ENCODE measurements around the gene RNF146. TPM values are rescaled to one million over a fixed set of nuclear protein-coding genes. Genes with fewer than 3 reads are reported as not detected.

RNF146 gene
- total RNA-seq, 1 experiment from 2014 or later = 43.1 TPM

- ChIA-PET CTCF (no interaction called here), POLR2A (no interaction called here)
- no peak overlapping the region for H3K27ac ChIP-seq (ENCODE audit: low read length)
- H3K9me3 ChIP-seq (ENCODE audit: control insufficient read depth, insufficient read depth, low read depth, low read length) = no peaks in the 10 kb centered on the region
- in situ Hi-C loops (cut with HindIII; ENCODE audit: low pct_unique_long_range_greater_than_20kb, low sequenced_read_pairs) = no loop called here
- no peak for ATAC-seq
- TF ChIP-seq CTCF (IDR thresholded peaks at IDR 0.05) (no peak), TCF7L2 (IDR thresholded peaks at IDR 0.05; ENCODE audit: low read depth, low read length) (no peak), POLR2AphosphoS5 (IDR thresholded peaks at IDR 0.05; ENCODE audit: low read depth, low read length) (no peak), SIN3A (IDR thresholded peaks at IDR 0.05; ENCODE audit: borderline replicate concordance, insufficient read depth, low read depth, low read length) (no peak), REST (IDR thresholded peaks at IDR 0.05; ENCODE audit: insufficient read depth in 1 of 2, low read depth in 2 of 2, low read length in 1 of 2) (no peak)
- no peak overlapping the region for H3K4me3 ChIP-seq (ENCODE audit: low read depth in 2 of 2, low read length in 2 of 2)
- H3K27me3 ChIP-seq (ENCODE audit: control insufficient read depth, insufficient read depth, low read length) = no peaks in the 10 kb centered on the region
- intact Hi-C loops (cut with micrococcal nuclease; ENCODE audit: unreplicated experiment) = no loop called here
- peaks cover 55% of the 10 kb centered on the region for H3K36me3 ChIP-seq (ENCODE audit: control insufficient read depth, insufficient read depth, low read length)
- no peaks in the 10 kb centered on the region for H3K4me1 ChIP-seq (ENCODE audit: control insufficient read depth, insufficient read depth, low read length)
- no TSS peak for BruUV-seq (replicated peaks)
- no peak for DNase-seq (ENCODE audit: low read depth, low spot score)
These were observed 22.0 kb downstream of the RNF146 start for GRCh38 chr6:127288705-127289104.

- intact Hi-C loops (cut with micrococcal nuclease; ENCODE audit: unreplicated experiment) (no loop called here), in situ Hi-C loops (cut with HindIII; ENCODE audit: low pct_unique_long_range_greater_than_20kb, low sequenced_read_pairs) (no loop called here)
- Histone ChIP-seq H3K4me1 (ENCODE audit: control insufficient read depth, insufficient read depth, low read length) (no peaks in the 10 kb centered on the region), H3K27me3 (ENCODE audit: control insufficient read depth, insufficient read depth, low read length) (no peaks in the 10 kb centered on the region), H3K4me3 (ENCODE audit: low read depth in 2 of 2, low read length in 2 of 2) (no peak overlapping the region), H3K9me3 (ENCODE audit: control insufficient read depth, insufficient read depth, low read depth, low read length) (no peaks in the 10 kb centered on the region), H3K27ac (ENCODE audit: low read length) (no peak overlapping the region), H3K36me3 (ENCODE audit: control insufficient read depth, insufficient read depth, low read length) (peaks cover 52% of the 10 kb centered on the region)
- CTCF ChIA-PET = no interaction called here
- ATAC-seq (no peak), DNase-seq (ENCODE audit: low read depth, low spot score) (no peak)
- TF ChIP-seq REST (IDR thresholded peaks at IDR 0.05; ENCODE audit: insufficient read depth in 1 of 2, low read depth in 2 of 2, low read length in 1 of 2) = no peak
- no peak for TF ChIP-seq TCF7L2 (IDR thresholded peaks at IDR 0.05; ENCODE audit: low read depth, low read length)
- TF ChIP-seq CTCF (IDR thresholded peaks at IDR 0.05) = no peak
- no peak for TF ChIP-seq SIN3A (IDR thresholded peaks at IDR 0.05; ENCODE audit: borderline replicate concordance, insufficient read depth, low read depth, low read length)
- TF ChIP-seq POLR2AphosphoS5 (IDR thresholded peaks at IDR 0.05; ENCODE audit: low read depth, low read length) = no peak
- BruUV-seq (replicated peaks) = no TSS peak
- POLR2A ChIA-PET = no interaction called here
These were observed 23.3 kb downstream of the RNF146 start for GRCh38 chr6:127289934-127290333.
